GM10847 (cell line): ENCODE data around the gene ANKHD1.
A peak's percentile ranks its signal among the peaks of the same experiment; 100 is the strongest.

Experiments
- POLR2A ChIP-seq: IDR thresholded peaks from 2 replicates; pipeline ENCODE4 v1.6.1; 2011; ENCODE audit not compliant: insufficient read length; ENCODE audit errors: extremely low read depth

Gene ANKHD1

DNA sequence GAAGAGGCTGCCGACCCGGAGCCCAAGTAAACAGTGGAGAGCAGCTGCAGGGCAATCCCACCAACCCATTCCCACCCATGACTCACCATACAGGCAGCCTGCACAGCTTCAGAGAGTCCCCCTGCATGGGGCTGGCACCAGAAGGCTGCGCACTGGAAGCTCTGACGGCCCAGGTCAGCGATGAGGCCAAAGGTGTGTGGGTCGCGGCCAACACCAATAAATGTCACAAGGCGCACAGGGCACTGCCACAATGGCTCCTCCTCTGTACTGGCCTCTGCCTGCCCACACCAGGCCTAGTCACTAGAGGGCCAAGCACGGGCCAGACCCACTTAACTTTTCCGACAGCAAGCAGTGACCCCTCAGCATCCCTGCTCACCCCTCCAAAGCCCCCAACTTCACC lies 158.6 kb downstream of the ANKHD1 start:
- TF ChIP-seq POLR2A: no peak

- no peak for TF ChIP-seq POLR2A
Observed at GRCh38 chr5:140561753-140562523, 160.3 kb downstream of the ANKHD1 start.

- TF ChIP-seq POLR2A: no peak
Observed at GRCh38 chr5:140563596-140563995, 162.0 kb downstream of the ANKHD1 start.

GRCh38 chr5:140564196-140565023 lies 162.8 kb downstream of the ANKHD1 start, which contains the start of the genes APBB3 and SLC35A4:
TSS of gene APBB3 (minus strand) at chr5:140564598. CDS start at chr5:140564245, 353 bp downstream.
TSS of gene SLC35A4 (plus strand) at chr5:140564828. CDS start at chr5:140567170, 2,342 bp downstream.
- peak; percentile 91 for TF ChIP-seq POLR2A

DNA sequence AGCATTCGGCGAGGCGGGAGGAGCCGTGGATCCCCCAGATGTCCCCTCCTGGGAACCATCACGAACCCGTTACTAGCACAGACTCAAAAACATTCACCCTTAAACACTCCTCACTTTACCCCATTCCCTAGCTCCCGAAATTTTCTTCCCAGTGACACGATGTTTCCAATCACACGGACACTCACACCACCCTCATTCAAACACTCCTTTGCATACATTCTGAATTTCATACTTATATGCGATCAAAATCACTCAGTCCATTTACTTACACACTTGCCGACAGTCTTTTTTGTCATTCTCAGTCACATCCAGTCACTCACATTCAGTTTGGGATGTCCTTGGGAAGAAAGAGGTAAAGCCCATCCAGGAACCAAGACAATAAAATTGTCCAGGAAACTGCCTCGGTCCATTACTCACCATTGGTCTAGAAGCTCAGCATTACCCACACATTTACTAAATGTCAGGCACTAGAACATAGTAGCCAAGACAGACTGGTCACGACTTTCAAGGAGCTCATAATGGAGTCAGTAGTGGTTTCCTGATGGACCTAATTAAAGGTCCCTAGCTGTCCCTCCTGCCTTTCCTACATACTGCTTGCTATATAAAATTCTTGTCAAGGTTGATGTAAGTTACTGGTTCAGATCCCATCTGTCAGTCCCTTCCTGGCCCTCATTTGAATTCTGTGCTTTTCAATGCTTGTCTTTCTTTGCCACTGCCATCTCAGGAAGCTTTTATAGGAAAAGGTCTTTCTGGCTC lies 163.6 kb downstream of the ANKHD1 start:
- TF ChIP-seq POLR2A: no peak

GRCh38 chr5:140565780-140566095 lies 164.1 kb downstream of the ANKHD1 start:
- TF ChIP-seq POLR2A: no peak

DNA sequence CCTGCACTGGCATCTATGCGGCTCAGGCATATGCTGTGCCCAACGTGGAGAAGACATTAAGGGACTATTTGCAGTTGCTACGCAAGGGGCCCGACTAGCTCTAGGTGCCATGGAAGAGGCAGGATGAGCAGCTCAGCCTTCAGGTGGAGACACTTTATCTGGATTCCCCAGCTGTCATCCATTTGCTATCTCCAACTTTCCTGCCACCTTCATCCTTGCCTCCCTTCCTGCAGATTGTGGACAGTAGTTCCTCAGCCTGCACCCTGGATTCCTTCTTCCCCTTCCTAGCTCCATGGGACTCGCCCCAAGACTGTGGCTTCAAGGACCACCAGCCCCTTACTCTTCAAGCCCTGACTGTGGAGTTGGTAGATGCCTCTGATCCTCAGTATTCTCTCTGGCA lies 165.0 kb downstream of the ANKHD1 start:
- TF ChIP-seq POLR2A: no peak

- TF ChIP-seq POLR2A: no peak
Observed at GRCh38 chr5:140567136-140567818, 165.6 kb downstream of the ANKHD1 start.

GRCh38 chr5:140567871-140568270 lies 166.2 kb downstream of the ANKHD1 start:
- TF ChIP-seq POLR2A: no peak

DNA sequence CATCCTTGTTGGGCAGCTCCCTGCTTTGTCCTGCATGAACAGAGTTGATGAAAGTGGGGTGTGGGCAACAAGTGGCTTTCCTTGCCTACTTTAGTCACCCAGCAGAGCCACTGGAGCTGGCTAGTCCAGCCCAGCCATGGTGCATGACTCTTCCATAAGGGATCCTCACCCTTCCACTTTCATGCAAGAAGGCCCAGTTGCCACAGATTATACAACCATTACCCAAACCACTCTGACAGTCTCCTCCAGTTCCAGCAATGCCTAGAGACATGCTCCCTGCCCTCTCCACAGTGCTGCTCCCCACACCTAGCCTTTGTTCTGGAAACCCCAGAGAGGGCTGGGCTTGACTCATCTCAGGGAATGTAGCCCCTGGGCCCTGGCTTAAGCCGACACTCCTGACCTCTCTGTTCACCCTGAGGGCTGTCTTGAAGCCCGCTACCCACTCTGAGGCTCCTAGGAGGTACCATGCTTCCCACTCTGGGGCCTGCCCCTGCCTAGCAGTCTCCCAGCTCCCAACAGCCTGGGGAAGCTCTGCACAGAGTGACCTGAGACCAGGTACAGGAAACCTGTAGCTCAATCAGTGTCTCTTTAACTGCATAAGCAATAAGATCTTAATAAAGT lies 166.9 kb downstream of the ANKHD1 start:
- TF ChIP-seq POLR2A: no peak

GRCh38 chr5:140569197-140569596 lies 167.6 kb downstream of the ANKHD1 start:
- TF ChIP-seq POLR2A: no peak

DNA sequence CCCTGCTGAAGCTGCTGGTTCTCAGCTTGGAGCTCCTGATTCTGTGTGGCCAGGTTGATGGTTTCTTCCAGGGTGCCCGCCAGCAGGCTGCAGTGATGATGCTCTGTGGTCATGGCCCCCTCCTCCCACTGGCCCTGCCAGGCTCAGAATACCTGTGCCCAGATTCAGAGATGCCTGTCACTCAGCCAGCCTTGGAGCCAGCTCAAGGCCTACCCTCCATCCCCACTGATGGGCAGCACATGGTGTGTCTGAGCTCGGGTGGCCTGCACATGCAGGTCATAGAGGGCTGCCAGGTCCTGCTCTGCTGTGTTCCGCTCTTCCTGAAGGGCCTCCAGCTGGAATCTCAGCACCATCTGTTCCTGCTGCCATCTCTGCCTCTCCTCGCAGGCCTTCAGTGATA lies 168.4 kb downstream of the ANKHD1 start:
- no peak for TF ChIP-seq POLR2A

GRCh38 chr5:140570488-140570887 lies 168.9 kb downstream of the ANKHD1 start:
- no peak for TF ChIP-seq POLR2A

DNA sequence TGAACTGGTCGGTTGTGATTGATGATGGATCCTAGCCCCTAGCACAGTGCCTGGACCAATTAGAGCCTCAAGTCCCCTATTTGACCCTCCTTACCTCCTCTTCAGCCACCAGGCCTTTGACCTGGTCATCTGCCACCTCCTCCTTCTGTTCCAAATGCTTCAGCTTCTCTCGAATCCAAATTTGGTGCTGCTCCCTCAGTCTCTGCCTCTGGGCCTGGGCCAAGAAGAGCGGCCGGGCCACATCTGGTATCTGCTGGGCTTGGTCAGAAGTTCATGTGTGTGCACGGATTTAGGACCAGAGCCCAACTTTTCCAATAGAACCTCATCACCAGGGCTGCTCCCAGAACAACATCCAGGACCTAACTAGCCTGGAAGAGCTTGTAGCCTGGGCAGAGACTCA lies 169.5 kb downstream of the ANKHD1 start:
- no peak for TF ChIP-seq POLR2A

DNA sequence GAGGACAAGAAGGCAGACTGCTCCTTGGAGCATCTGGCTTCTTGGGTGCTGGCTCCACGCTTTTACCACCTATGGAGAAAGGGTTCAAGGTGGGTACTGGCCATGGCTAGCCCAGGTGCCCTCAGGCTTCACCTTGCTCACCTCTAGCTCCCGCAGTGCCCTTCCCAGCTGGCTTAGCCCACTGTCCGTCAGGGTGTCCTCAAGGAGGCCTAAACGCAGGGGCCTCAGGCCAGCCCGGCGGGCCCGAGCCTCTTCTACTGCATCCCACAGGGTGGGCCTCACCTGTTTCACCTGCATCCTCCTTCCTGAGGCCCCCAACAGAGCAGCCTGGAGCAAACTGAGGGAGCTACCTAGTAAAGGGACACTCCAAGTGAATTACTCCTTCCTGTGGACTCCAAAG lies 172.1 kb downstream of the ANKHD1 start:
- TF ChIP-seq POLR2A: no peak
